K562 (cell line): ENCODE data around the gene NR2F2. TPM values are rescaled to one million over a fixed set of nuclear protein-coding genes. Genes with fewer than 3 reads are reported as not detected.
A peak's percentile ranks its signal among the peaks of the same experiment; 100 is the strongest.

Experiments
- BCL6 ChIP-seq: fragments of 250-450 bp; sonication (Bioruptor Pico); IDR thresholded peaks from 2 replicates; pipeline ENCODE4 v1.4.0; 2020
- CBFB ChIP-seq: sonication (generic); formaldehyde crosslinking; IDR thresholded peaks from 2 replicates; pipeline ENCODE4 v1.4.0; 2020; ENCODE audit warnings: mild to moderate bottlenecking, missing genetic modification reagents
- CHD4 ChIP-seq: fragments of 200-600 bp; sonication (generic); IDR thresholded peaks from 3 replicates; pipeline ENCODE4 v1.6.1; 2012; ENCODE audit warnings: low read depth, mild to moderate bottlenecking, mixed read lengths, low read length, inconsistent platforms; ENCODE audit not compliant: insufficient read depth, insufficient replicate concordance, poor library complexity, severe bottlenecking
- DIDO1 ChIP-seq: fragments of 450-650 bp; IDR thresholded peaks from 2 replicates; pipeline ENCODE4 v1.6.1; 2016; ENCODE audit warnings: low read depth, missing biosample characterization, missing genetic modification characterization
- HNRNPL ChIP-seq: fragments of 200-400 bp; formaldehyde crosslinking; IDR thresholded peaks from 2 replicates; pipeline ENCODE4 v1.6.1; 2017; ENCODE audit warnings: low read depth, mild to moderate bottlenecking, low read length
- JUND ChIP-seq, 2 experiments: IDR thresholded peaks; 2 replicates in 1 of 2; 3 replicates in 1 of 2; pipeline ENCODE4 v1.6.1; 2011; ENCODE audit warnings: borderline replicate concordance in 2 of 2, low read depth in 2 of 2, low read length in 2 of 2, improper control_type of control experiment in 1 of 2, missing biosample characterization in 1 of 2, missing genetic modification characterization in 1 of 2, missing genetic modification reagents in 1 of 2
- LARP7 ChIP-seq: fragments of 450-650 bp; IDR thresholded peaks from 2 replicates; pipeline ENCODE4 v1.6.1; 2016
- MXD1 ChIP-seq: fragments of 250-450 bp; sonication (Bioruptor Pico); IDR thresholded peaks from 2 replicates; pipeline ENCODE4 v1.8.0; 2021; ENCODE audit warnings: borderline replicate concordance, mild to moderate bottlenecking, moderate library complexity; ENCODE audit not compliant: poor library complexity, severe bottlenecking
- NUFIP1 ChIP-seq: fragments of 450-650 bp; IDR thresholded peaks from 2 replicates; pipeline ENCODE4 v1.6.1; 2018; ENCODE audit not compliant: partially characterized antibody
- OTX1 ChIP-seq: fragments of 450-650 bp; formaldehyde crosslinking; IDR thresholded peaks from 2 replicates; pipeline ENCODE4 v1.4.0; 2022; ENCODE audit warnings: mild to moderate bottlenecking
- TAF9B ChIP-seq: fragments of 450-650 bp; IDR thresholded peaks from 2 replicates; pipeline ENCODE4 v1.6.1; 2018; ENCODE audit warnings: mild to moderate bottlenecking; ENCODE audit not compliant: partially characterized antibody
- TEAD1 ChIP-seq, 2 experiments: fragments of 450-650 bp in 1 of 2; sonication (generic) in 1 of 2; formaldehyde crosslinking; IDR thresholded peaks; 2 replicates each; pipeline versions ENCODE4 v1.4.0 to v1.8.0; 2020 to 2022; ENCODE audit warnings: mild to moderate bottlenecking in 2 of 2, missing genetic modification reagents in 1 of 2
- ZNF232 ChIP-seq: sonication (generic); formaldehyde crosslinking; IDR thresholded peaks from 2 replicates; pipeline ENCODE4 v1.8.0; 2022; ENCODE audit warnings: mild to moderate bottlenecking, missing genetic modification reagents
- ZNF239 ChIP-seq: fragments of 250-450 bp; sonication (Bioruptor Pico); IDR thresholded peaks from 2 replicates; pipeline ENCODE4 v1.4.0; 2020; ENCODE audit warnings: mild to moderate bottlenecking
- ZNF592 ChIP-seq: fragments of 450-650 bp; IDR thresholded peaks from 2 replicates; pipeline ENCODE4 v1.6.1; 2017; ENCODE audit warnings: antibody characterized with exemption, mild to moderate bottlenecking
- polyA plus RNA-seq, 8 experiments: library from polyadenylated mRNA; depleted of rRNA in 4 of 8; stranded (reverse) in 5 of 8; unstranded in 3 of 8; fragments of >200 nt; fragmentation: Nextera tagmentation in 2 of 8; fragmentation: Illumina TruSeq in 1 of 8; extraction: Ambion mirVana in 2 of 8; extraction: Trizol in 1 of 8; gene quantifications; 2 replicates each; pipeline versions ENCODE4 v1.2.1 to v1.2.3, GENCODE V29; 2011 to 2014; ENCODE audit warnings: inconsistent platforms in 1 of 8, missing spikeins in 1 of 8
- total RNA-seq, 7 experiments: library from RNA; depleted of rRNA in 6 of 7; stranded (reverse); fragments of >200 nt in 6 of 7; fragmentation: Illumina TruSeq in 2 of 7; extraction: Trizol in 2 of 7; gene quantifications; 2 replicates each; pipeline versions ENCODE4 v1.2.1 to v1.2.3, GENCODE V29; 2011 to 2021; ENCODE audit warnings: low replicate concordance in 1 of 7
- TF ChIP-seq, protein P1 (sequence below): IDR thresholded peaks from 2 replicates; pipeline ENCODE4 v1.6.1; 2016; ENCODE audit warnings: missing genetic modification characterization, missing compliant biosample characterization

NR2F2 gene
- total and polyA plus RNA-seq, 9 of the 15 experiments (the other 6 are each of a cell fraction or from before 2014, with no cell fraction given) = 6.0 to 51.8 (median 11.1) TPM

- TF ChIP-seq ZNF592 (no peak), CBFB (no peak), DIDO1 (tag) (0 out of 2 replicates have a peak, but pooled peaks have one; percentile 32), MXD1 (no peak), TAF9B (peak; percentile 31), CHD4 (no peak), LARP7 (peak; percentile 98; the same call in 1 of the 2 replicates), ZNF239 (CRISPR knock-in tag) (no peak), OTX1 (CRISPR knock-in tag) (peak; percentile 88), ZNF232 (CRISPR knock-in tag) (no peak), TEAD1 (CRISPR knock-in tag; IDR thresholded peaks at IDR 0.05) (no peak), JUND (IDR thresholded peaks at IDR 0.05; ENCODE audit: borderline replicate concordance, low read depth, low read length) (no peak), JUND (tag; IDR thresholded peaks at IDR 0.05; ENCODE audit: borderline replicate concordance, low read depth, low read length) (no peak), HNRNPL (no peak), NUFIP1 (no peak), BCL6 (CRISPR knock-in tag) (no peak)
- TF ChIP-seq, protein P1, sequence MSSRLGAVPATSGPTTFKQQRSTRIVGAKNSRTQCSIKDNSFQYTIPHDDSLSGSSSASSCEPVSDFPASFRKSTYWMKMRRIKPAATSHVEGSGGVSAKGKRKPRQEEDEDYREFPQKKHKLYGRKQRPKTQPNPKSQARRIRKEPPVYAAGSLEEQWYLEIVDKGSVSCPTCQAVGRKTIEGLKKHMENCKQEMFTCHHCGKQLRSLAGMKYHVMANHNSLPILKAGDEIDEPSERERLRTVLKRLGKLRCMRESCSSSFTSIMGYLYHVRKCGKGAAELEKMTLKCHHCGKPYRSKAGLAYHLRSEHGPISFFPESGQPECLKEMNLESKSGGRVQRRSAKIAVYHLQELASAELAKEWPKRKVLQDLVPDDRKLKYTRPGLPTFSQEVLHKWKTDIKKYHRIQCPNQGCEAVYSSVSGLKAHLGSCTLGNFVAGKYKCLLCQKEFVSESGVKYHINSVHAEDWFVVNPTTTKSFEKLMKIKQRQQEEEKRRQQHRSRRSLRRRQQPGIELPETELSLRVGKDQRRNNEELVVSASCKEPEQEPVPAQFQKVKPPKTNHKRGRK = peak; percentile 94
Observed at GRCh38 chr15:96330450-96331143, at the start of gene NR2F2 (continued).
